ENCODE results near the gene PMVK. TPM values are rescaled to one million over a fixed set of nuclear protein-coding genes. Genes with fewer than 3 reads are reported as not detected.

PMVK gene
- total RNA-seq, 1 experiment from 2014 or later: 13.9 TPM

DNA sequence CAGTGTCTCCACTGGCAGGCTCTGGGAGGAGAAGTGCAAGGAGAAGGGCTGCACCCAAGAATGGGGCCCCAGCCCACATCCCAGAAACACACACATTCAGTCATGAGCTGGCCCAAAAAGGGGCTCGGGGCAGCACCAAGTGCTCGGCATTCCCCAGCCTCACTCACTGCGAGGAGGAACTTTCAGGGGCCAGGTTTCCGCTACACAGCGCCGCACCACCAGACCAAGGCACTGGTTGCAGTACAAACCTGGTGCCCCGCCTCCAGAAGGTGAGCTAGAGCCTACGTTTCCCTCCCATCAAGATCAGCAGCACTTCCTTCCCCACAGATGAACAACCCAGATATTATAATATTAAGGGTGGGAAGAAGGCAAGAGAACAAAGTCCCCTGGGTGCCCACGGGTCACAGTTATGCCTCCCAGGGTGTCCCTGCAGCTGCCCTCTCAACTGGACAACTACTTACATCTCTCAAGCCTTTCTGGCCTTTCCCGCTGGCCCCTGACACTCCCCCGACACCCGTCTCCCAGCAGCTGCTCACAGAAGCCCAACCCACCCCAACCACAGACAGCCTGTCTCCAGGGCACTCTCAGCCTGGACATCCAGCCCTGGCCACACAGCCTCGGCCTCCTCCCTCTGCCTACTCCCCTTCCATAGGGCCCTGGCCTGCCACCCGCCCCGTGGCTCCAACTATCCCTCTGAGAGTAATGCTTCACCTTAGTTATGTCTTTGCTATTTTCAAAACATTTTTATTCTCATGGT is 15.6 kb upstream of the PMVK start:
- DNase-seq (ENCODE audit: low spot score): no peak

DNA sequence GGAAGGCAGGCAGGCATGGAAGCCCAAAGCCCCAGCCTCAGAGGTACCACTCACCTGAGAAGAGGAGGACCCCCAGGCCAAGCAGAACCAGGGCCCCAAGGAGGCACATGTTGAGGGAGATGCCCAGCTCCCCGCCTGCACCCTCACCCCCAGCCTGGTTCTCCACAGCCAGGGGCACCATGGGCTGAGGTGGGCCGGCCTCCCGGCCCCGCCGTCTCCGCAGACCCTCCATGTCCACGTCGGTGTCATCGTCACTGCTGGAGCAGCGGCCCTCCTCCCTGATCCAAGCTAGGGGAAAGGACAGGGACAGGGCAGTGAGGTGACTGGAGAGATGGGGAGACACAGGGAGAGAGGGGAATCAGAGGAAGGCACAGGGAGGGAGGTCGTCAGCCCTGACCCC is 11.6 kb upstream of the PMVK start:
- no peak for DNase-seq (ENCODE audit: low spot score)

DNA sequence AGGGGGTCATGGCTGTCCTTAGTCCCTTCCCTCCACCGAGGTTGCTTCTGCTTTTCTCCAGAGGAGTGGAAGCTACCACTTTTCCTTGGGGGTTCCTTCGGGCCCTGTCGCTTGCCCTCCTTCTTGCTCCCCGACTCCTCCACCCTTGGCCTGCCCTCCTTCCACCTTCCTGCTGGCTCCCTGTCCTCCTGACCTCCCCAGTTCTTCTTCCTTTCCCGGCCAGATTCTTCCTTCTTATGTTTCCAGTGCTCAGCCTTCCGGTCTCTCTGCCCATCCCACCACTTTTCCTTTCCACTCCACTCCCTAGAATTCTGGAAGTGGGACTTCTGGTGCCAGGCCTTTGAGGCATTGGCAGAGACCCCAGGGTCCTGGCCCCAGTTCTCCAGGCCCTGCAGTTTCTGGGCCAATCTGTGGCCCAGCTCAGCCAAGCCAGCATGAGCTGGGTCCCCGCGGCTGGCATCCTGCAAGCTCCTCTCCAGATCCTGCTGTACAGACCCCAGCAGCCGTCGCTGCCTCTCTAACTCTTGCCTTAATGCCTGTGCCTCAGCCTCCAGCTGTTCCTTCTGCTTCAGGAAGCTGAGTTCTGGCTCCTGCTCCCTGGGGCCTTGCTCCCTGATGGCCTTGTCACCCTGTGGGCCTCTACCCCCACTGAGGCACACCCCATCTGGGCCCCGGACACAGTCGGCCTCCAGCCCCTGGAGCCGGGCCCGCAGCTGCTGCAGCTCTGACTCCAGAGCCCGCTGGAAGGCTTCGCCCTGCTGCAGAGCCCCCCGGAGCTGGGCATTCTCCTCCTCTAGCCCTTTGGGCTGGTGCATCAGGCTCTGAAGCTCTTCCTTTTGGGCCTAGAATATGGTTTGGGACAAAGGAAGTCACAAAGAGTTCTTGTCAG is 9.7 kb upstream of the PMVK start:
- no peak for DNase-seq (ENCODE audit: low spot score)

DNA sequence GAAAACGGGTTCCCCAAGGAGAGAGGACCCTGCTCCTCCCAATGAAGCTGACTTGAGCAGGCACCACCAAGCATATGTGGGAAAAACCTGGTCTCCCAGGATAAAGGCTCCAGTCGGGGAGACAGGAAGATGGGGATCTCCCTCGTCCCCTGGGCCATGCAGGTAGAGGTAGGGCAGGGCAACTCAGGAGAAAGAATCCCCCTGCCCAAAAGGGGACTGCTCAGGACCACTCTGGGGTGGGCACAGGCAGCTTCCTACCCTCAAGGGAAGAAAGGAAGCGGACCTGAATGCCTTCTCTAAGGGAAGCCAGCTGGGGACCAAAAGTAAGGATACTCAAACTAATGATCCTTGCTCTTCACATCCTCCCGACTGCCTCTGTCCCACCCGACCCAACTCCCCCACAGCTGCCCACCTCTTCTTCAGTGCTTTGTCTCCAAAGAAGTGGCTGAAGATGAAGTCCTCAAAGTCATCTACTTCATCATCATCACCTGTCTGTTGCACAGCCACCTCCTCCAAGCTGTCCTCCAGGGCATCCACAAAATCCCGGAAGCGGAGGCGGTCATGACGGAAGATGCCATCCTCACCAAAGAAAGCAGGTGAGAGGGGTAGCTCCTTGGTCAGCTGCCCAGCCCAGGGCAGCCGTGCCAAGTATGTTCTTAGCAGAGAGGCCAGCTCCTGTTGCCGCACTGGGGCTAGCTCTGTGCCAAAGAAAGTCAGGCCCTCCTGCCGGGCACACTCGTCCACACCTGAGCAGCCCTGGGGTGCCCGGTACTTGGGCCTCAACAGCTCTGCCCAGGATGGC is 8.8 kb upstream of the PMVK start:
- no peak for DNase-seq (ENCODE audit: low spot score)

DNA sequence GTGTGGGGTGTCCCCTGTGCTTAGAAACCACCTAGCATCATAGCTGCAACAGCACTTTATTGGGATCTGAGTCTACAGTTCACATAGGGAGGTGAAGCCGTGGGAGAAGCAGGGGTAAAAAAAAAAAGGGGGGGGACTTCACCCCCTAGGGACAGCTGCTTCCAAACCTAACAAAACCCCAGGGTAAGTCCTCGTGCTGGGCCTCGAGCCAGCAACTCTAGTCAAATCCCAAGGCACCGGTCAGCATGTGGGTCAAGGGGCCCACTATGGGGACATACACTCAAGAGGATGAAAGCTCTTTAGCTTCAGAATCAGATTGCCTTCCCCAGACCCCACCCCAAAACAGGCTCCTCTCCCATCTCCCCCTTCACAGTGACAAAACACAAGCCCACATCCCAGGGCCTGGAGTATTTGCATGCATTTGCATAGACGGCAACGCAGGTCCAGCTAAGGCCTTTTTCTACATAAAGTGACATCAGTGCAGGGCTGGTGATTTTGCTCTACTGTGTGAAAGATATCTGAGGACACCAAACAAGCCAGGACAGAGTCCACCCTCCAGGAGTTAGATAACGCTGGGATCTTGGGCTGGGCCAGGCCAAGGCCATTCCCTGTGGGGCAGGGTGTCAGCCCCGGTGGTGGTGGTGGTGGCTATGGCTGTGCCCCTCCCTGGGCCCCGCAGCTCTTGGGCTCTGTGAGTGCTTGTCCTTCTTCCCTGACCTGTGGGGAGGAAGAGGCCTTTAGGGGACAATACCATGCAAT is 8.1 kb upstream of the PMVK start:
- no peak for DNase-seq (ENCODE audit: low spot score)

DNA sequence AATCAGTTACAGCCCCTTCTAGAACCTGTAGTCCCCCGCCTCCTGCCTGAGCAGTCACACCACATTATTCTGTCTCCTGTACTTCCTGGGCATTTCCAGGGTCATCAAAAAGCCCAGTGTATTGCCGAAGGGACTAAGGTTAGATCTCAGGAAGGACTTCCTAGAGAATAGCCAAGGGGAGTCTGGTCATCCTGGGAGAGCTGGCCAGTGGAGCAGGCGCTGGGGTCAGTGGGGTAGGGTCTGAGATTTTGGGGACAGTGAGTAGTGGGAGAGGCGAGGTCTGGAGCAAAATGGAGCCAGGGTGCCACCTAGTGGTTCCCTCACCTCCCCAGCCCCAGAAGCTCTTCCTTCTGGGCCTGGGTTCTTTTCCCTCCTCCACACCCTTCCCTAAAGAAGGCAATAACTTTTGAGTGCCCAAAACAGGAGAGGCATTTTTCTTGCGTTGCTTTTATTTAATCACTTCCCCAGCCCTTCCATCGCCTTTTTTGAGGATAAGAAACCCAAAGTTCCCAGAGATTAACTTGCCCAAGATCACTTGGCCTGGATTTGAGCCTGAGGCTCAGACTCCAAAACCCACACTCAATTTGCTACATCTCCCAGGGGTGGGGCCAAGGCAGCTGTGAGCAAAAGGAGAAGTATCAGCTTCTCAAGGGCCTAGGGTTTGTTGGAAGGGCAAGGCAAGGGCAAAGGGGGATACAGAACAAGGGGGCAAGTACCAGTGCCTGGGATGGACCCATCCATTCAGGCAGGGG is 7.3 kb upstream of the PMVK start:
- DNase-seq (ENCODE audit: low spot score): peak; percentile 55

DNA sequence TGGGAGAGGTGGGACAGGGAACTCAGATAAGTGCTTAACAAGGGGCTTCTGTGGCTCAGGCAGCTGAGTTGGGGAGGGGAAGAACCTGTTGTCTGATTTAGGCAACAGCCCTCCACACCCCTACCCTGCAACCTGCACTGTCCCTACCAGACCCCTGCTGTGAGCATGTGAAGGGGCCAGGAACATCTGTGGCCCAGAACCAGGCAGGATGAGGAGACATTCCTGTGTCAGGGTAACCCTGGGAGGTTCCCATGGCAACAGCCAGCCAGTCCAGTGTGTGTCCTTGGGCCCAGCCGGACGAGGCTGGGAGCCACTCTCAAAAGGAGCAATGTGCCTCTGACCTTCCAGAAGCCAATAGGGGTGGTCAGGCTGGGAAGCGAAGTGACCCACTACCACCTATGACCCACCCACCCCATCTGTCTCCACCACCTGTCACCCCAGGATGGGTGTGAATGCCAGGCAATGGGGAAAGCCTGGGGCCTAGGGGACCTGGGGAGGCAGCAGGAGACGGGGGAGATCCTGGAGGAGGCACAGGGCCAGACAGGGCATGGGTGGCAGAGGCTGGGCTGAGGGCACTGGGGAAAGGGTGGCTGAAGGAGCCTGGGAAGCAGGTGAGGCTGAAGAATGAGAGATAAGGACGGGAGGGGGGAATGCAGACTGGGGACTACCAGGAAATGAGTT is 5.0 kb upstream of the PMVK start:
- DNase-seq (ENCODE audit: low spot score): no peak

DNA sequence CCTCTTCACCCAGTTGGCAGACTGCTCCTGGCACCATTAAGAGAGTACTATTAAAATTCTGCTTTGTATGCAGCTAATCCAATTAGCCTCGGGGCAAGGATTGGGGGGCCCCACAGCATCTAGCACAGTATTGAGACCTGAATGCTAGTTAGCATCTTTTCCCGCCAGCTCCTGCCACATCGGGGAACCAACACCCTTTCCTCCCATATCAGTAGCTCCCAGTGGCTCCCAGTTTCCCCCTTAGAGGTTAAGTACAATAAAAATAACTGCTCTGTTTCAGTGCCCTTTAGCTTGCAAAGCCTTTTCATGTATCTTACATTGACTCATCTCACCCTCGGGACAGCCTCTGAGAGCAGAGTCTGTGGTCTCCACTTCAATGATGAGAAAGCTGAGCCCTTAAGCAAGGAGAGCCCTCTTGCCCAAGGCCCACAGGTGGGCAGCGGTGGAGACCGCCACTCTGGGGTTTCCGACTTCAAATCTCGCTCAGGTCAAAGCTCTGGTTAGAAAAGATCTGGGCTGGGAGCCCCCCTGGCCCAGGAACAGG is 4.2 kb upstream of the PMVK start:
- no peak for DNase-seq (ENCODE audit: low spot score)

DNA sequence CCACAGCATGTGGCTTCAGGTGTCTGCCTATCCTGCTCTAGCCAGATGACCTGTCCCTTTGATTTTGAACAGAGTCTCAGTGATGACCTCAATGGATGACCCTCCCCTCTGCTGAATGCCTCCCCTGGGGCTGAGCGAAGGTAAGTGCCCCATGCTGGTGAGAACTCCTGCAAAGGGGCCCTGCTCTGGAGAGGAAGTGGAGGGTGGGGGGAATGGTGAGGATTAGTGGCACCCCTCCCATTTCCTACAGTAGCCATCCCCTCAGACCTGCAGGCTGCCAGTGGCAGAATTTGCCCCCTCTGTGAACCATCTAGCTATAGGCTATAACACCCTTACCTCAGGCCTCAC is 3.7 kb upstream of the PMVK start:
- no peak for DNase-seq (ENCODE audit: low spot score)

DNA sequence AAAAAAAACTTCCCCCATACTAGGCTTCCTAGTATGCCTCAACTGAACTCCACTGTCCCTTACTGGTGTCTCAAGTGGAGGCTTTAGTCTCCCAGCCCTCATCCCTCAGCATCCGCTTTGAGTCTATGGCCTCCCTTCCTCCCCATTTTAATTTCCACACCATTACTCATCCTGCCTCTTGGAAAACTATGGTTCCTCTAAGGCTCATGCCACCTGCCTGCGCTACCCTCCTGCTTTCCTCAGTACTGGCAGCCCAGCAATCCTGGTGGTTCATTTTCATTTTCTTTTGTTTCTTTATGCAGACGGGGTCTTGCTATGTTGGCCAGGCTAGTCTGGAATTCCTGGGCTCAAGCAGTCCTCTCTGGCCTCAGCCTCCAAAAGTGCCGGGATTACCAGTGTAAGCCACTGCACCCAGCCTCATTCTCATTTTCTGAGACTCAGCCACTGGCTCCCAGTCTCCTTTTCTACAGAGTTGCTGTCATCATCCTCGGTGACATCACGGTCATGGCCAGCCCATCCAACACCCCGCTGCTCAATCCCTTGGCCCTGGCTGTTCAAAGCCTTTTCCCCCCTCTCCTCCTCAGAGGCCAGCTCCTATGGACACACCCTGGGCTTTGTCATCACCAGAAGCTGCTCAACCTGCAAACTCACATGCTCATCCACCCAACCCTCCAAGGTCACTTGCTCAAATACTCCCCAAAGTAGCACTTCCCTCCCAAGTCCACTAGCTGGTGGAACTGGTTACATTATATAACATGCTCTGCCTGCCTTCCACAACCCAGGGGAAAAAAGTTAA is 2.3 kb upstream of the PMVK start:
- no peak for DNase-seq (ENCODE audit: low spot score)

DNA sequence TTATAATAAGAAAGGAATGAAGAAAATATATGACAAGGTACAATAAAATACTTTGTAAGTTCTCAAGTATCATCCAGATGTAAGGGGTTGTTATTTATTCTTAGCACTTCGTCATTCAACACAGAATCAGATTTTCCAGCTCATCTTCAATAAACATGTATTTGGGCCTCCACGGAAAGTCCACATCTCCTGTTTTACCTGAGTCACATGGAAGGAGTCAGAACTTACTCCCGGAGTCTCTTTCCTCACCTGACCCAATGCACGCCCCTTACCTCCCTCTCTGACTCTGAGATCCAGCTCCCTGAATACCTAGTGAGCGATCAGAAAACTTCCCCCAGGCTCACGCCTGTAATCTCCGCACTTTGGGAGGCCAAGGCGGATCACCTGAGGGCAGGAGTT is 1.5 kb upstream of the PMVK start:
- no peak for DNase-seq (ENCODE audit: low spot score)

DNA sequence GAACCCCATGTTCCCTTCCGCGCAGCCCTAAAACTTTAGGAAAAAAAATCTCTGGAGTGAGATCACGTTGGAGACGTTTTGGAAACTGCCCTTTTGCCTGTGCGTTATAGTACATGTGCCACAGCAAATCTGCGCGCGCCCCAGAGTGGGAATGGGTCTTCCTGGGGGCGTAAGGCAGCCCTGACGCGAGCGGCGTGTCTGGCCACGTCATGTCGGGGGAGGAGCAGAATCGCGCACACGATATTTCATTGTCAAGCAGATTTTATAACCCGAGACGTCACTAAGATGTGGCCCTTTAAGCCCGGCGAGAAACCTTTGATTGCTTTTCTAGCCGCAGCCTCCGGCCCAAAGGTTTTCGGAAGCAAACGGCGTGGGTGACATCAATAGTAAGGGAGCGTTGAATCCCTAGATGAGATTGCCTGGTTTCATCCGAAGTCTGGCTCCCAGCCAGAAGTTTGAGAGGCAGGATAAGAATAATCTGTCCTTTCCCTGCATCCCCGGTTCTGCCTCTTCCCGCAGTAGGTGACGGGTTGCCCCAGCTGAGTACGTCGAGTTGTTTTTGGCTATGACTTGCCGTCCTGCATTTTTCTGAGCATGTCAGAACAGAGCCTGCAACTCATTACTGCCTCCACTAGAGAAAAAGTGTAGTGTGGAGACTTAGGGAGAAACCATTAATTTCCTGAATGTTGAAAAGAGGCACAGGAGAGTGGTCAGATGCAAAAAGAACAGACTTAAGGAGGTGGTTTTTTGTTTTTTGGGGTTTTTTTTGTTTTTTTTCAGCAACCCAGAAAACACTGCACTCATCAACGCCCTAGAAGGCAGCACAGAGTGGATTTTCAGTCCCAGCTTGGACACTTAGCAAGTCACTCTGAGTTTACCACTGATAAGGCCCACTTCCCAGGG is 817 bp upstream of the PMVK start:
- DNase-seq (ENCODE audit: low spot score): peak; percentile 91

DNA sequence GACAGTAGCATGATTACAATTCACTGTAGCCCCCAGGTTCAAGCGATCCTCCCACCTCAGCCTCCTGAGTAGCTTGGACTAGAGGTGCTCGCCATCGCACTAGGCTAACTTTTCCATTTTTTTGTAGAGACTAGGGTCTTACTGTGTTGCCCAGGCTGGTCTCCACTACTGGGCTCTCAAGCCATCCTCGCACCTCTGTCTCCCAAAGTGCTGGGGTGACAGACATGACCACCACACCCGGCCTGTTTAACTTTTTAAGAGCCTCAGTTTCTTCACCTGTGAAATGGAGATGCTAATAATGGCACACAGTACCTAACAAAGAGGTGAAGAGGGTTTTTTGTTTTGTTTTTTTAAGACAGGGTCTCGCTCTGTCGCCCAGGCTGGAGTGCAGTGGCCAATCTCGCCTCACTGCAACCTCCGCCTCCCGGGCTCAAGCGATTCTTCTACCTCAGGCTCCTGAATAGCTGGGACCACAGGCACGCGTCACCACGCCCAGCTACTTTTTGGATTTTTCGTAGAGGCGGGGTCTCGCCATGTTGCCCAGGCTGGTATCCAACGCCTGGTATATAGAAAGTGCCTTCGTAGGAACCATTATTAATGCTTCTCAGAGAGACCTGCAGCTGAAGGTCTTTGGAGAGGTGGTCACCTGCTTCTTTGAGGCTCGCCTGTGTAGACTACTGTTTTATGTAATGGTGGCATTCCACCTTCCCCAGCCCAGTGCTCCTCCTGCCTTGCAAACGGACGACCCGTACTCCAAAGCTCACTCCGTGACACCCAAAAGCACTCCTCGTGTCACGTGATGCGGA is 567 bp downstream of the PMVK start:
- DNase-seq (ENCODE audit: low spot score): no peak

DNA sequence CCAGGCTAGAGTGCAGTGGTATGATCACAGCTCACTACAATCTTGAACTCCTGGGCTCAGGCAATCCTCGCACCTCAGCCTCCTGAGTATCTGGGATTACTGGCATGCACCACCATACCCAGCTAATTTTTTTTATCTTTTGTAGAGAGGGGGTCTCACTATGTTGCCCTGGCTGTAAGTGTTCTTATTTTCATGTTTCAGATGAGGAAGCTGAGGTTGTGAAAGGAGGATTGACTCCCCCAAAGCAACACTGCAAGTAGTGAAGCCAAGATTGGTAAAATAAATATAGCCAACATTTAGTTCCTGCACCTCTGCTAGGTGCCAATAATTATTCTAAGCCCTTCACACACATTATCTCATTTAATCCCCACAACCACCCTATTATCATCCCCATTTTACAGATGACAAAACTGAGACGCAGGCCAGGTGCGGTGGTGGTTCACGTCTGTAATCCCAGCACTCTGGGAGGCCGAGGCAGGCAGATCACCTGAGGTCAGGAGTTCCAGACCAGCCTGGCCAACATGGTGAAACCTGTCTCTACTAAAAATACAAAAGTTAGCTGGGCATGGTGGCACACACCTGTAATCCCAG is 2.1 kb downstream of the PMVK start:
- no peak for DNase-seq (ENCODE audit: low spot score)

DNA sequence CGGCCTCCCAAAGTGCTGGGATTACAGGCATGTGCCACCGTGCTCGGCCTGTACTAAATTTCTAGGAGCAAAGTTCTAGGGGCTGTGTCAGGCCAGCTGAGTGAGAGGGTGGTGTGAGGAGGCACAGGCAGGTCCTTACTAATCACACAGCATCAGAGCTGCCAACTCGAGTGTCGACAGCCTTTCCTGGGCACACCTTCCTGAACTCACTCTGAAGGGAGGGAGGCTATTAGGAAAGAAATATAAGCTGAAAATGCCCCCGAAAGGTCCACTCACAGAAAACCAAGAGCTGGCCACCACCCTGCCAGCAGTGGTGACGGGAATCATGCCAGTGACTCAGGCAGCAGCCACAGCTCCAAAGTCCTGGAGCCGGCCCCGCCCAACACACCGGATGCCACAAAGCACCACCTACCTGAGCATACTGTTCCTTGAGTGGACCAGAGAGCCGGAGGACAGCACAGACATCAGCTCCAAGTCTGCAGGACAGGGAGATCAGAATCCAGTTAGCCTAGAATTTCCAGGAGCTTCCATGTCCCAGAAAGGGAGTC is 4.5 kb downstream of the PMVK start:
- peak; percentile 94 for DNase-seq (ENCODE audit: low spot score)

DNA sequence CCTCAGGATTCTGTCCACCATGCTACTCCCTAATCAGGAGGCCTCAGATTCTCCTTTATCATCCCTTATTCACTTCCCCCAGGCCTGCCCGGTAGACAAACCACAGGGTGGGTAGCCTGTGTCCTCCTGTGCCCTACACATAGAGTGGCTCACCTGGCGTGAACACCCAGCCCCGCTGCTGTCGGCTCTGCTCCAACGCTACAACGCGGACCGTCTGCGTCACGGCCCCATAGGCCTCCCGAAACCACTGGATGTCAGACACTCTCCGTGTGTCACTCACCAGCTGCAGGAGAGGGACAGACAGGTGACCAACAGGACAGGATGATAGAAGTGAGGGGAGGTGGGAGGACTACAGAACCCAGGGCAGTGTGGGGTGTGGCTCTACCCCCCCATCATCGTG is 10.3 kb downstream of the PMVK start:
- DNase-seq (ENCODE audit: low spot score): no peak

Measured in A172 (cell line).